Central memory CD4-positive, alpha-beta T cell (primary cell): ENCODE results near the gene MCU.
A peak's percentile ranks its signal among the peaks of the same experiment; 100 is the strongest.
"Not testable (repeated sequence)": the region's sequence is repeated elsewhere in the genome, so short reads cannot be mapped to it uniquely, and the experiment has no call there.

Source experiments
- DNase-seq: peaks from one replicate; pipeline ENCODE4 v3.0.0; 2022

MCU gene

DNA sequence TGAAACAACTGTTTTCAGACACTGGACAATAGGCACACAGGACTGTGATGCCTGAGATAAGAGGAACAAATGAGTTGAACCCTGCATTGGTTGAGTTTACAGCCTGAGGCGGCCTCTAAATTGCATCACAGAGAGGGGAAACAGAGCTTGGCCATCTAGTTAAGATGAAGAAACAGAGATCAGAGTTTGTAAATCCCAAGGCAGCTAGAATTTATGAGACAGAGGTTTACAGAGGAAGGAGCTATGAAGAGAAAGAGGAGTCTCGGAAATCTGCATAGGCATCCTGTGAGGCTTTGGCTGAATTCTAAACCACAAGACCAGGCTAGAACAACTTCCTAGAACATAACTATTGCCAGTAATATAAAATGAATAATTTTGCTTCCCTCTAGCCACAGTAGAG lies 160.6 kb downstream of the MCU start:
- DNase-seq = no peak

DNA sequence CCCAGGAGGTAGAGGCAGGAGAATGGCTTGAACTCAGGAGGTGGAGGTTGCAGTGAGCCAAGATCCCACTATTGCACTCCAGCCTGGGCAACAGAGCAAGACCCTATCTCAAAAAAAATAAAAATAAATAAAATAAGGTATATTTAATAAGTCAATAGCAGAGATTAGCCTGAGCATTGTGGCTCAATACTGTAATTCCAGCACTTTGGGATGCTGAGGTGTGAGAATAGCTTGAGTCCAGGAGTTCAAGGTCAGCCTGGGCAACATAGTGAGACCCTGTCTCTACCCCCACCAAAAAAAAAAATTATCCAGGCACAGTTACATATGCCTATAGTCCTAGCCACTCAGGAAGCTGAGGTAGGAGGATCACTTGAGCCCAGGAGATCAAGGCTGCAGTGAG lies 163.2 kb downstream of the MCU start:
- no peak for DNase-seq

DNA sequence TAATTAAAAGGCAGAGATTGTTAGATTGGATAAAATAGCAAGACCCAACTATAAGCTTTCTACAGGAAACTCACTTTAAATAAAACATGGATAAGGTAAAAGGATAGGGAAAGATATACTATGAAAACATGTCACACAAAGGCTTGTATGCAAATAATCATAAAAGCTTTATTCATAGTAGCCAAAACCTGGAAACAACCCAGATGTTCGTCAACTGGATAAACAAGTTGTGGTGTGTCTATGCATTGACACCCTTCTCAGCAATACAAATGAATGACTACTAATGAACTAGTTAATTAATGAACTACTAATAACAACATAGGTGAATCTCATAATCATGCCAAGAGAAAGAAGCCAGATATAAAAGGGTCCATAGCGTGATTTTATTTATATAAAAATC lies 163.8 kb downstream of the MCU start:
- DNase-seq = no peak

DNA sequence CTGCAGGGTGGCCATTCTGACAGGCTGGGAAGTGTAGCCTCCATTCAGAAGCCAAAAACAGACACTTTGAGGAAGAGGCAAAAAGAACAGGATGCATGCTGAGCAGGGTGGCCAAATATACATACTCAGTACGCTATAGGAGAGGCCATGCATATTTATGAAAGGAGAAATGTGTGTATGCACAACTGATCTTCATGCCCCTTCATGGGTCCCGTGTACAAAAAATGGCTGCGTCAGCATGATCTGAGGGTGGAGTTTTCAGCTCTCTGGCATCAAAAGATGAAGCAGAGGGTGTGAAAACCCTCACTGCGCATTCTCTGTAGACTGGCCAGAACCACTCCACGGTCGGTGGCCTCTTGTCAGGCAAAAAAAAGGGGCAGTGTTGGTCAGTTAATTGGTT lies 166.1 kb downstream of the MCU start:
- DNase-seq = no peak

DNA sequence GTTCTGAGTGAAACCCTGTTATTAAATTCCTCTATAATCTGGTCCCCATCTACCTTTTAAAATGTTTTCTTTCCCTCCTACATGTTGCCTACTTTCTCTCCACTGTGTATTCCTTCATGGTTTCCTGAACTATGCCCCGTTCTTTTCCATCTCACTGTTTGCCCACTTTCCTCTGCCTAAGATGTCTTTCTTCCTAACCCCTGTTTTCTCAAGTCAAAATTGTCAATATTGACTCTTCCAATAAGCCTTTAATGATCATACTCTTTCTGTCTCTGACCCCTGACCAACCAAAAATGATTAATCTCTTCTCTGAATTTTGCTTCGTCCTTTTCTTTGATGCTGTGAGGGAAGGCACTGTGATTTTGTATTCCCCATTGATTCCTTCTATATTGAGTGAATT lies 171.0 kb downstream of the MCU start:
- DNase-seq = no peak

DNA sequence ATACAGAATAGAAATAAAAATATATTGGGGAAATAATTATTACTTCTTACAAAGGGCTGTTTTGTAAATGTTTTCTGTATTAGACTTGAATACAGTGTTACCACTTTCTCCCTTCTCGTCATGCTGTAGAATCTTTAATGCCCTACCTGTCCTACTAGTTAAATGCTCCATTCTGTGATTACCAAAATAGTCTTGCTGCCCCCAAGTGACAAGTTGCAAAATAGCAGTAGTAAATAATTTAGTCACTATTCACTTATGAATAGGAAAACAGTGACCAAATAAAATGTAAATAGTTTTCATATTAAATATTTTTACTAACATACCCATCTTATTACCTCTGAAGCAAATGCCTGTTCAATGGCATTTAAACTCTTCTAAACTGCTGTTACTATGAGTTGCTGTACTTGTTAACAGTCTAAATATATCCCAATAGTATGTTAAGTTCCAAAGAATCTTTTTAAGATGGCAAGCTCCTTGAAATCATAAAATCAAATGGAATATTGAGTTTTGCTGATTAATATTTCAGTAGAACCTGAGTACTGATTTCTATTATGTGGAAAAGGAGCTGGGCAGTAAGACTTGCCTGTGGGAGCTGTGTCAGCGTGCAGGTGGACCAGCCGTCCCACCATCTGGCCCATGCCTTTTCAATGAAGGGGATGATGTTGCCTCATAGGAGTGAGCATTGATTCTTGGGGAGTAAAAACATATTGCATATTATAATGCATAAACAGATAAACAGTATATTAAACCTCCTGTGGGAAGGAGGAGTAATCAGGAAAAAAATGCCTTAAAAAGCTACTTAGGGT lies 183.5 kb downstream of the MCU start:
- DNase-seq = peak; percentile 27

DNA sequence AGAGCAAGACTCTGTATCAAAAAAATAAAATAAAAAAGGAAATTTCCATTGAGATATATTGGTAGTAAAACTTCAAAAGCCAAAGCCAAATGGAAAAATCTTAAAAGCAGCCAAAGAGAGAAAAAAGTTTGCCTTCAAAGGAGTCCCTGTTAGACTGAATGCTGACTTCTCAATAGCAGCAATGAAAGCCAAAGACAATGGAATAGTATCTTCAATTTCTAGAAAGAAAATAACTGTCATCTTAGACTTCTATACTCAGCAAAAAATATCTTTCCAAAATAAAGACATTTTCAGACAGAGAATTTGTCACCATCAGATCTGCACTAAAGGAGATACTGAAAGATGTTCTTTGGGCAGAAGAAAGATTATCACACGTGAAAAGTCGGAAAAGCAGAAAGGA lies 187.3 kb downstream of the MCU start:
- DNase-seq = no peak

DNA sequence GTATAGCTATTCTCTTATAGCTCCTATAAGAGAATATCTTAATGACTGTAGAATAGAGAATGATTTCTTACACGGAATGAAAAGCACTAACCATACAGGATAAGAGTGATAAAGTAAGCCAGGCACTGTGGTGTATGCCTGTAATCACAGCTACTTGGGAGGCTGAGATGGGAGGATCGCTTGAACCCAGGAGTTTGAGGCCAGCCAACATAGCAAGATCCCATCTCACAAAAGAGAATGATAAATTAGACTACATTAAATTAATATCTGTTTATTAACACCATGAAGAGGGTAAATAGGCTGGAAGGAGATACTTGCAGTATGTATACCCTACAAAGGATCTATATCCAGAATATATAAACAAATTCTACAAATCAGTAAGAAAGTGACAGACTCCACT lies 189.3 kb downstream of the MCU start:
- no peak for DNase-seq

DNA sequence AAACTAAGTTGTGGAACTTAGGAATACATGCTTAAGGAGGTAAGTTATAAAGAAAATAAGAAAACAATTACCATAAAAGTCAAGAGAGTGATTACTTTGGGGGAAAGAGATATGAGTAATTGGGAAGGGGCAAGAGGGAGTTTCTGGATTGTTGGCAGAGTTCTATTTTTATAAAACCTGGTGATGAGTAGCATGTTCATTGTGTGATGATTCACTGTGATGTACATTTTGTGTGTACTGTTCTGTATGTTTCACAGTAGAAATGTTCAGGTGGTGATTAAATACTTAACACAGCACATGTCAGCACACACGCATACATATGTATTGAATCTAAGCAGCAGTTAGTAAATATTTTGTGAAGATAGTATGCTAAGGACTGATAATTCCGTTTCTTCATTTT lies 191.9 kb downstream of the MCU start:
- no peak for DNase-seq

DNA sequence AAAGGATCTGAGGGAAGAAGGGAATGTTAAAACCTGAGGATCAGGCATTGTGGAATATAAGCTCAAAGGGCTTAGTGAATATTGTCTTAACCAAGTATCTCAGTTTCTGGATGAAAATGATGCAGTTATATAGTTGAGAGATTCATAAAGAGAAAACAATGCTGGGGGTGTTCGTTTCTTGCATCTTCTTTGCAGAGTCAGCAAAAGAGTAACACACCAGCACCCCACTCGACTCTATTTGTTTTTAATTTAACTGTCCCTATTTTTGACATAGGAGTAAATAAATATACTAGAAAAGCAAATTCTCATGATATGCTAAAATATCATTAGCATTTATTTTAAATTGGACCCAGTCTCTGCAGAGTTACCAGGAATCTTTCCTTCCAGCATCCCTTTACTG lies 194.0 kb downstream of the MCU start:
- no peak for DNase-seq

DNA sequence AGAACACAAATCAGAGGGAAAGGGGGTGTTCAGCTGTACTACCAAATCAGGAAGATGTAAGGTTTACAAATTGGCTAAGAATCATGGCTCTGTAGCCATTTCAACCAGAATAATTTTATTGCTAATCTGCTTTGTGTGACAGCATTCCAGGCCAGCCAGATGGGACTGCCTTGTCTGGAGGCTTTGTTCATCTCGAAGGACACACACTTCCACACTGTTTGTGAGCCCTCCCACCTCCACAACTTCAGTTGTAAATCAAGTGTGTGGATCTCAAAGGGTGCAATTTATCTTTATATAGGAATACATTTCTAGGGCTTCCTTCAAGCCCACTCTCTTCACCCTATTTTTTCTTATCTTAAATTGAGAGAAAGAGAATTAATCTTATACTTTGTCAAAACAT lies 194.7 kb downstream of the MCU start:
- DNase-seq = no peak

DNA sequence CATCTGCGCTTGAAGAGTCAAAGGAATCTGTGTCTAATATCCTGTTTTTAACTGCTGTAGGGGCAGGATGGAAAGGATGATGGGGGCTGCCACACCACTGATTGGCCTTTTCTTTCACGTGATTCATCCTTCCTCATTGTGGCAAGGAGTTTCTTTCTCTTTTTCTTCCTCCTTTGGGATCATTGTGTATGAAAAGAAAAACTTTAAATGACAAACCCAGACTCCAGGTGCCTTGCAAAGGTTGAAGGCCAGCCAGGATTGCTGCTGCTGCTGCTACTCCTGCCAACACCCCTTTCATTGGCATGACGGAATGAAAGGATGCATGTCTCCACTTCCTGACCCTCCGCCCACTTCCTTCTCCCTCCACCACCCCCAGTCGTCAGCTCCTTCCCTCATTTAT lies 195.1 kb downstream of the MCU start:
- DNase-seq = no peak

DNA sequence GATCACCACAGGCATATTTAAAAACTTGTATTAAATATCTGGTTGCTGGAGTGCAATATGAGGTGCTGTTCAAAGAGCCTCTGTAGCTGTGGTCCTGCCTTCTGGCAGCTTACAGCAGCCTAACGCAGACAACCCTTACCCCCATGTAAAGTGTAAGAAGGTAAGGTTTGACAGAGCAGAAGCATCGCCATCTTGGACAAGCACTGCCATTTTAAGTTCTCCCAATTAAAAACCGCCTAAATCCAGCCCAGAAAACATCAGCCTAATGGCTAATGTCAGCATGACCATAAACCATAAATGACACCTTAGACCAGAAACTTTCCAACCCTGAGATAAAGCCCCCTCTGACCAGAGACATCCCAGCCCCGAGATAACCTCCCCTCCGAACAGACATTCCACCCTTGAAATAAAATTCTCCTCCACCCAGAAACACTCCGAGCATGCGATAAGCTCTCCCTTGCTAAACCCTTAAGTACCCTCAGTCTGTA lies 196.3 kb downstream of the MCU start:
- DNase-seq = no peak

DNA sequence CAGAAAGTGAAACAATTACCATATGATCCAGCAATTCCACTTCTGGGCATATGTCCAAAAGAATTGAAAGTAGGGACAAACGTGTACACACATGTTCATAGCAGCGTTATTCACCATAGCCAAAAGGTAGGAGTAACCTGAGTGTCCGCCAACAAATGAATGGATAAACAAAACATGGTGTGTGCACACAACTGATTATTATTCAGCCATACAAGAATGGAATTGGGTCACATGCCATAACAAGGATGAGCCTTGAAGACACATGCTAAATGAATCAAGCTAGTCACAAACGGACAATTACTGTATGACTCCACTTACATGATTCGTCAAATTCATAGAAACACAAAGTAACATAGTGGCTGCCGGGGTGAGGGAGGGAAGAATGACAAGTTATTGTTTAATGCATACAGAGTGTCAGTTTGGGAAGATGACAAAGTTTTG lies 197.5 kb downstream of the MCU start:
- DNase-seq = no peak

DNA sequence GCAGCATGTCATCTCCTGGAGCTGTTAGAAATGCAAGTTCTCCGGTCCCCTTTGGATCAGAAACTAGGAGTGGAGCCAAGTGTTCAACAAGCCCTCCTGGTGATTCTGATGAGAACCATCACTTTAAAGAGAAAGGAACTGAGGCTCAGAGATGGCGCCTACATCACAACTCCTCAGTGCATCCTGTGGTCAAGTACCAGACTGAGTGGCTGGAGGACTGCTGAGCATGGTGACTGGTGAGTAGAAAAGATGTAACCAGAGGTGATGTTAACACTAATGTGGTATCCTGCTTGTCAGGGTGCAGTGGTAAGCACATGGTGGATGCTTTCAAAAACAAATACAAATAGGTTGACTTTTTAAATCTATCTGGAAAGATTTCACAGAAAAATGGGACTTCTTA lies 198.1 kb downstream of the MCU start:
- no peak for DNase-seq

DNA sequence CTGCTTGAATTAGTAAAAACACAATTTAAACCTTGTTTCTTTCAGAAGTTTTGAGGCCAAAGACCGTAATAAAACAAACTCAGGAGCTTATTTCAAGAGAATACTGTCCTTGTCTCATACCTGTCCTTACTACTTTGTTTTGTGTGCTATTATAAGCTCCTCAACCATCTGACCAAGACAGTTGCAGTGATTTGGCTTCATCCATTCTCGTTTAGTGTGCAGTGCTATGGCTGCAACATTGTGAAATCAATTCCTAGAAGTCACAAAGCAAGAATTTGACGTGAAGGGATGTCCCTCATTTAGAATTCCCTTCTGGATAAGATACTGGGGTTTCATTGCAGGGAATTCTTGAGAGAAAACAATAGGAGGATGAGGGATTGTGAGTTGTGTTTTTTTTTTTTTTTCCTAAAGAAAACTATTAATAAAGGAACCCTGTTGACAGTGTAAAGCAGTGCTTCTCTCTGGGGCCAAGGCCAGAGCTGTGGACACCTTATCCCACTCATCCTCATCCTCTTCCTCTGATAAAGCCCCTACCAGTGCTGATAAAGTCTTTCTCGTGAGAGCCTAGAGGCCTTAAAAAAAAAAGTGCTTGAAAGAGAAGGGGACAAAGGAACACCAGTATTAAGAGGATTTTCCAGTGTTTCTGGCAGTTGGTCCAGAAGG lies 201.3 kb downstream of the MCU start, which contains the start of gene OIT3:
Gene OIT3, plus strand, starts transcription at position 604 of the 663 bp plus-strand sequence. CDS start 60 bp downstream, outside the sequence.
- no peak for DNase-seq

DNA sequence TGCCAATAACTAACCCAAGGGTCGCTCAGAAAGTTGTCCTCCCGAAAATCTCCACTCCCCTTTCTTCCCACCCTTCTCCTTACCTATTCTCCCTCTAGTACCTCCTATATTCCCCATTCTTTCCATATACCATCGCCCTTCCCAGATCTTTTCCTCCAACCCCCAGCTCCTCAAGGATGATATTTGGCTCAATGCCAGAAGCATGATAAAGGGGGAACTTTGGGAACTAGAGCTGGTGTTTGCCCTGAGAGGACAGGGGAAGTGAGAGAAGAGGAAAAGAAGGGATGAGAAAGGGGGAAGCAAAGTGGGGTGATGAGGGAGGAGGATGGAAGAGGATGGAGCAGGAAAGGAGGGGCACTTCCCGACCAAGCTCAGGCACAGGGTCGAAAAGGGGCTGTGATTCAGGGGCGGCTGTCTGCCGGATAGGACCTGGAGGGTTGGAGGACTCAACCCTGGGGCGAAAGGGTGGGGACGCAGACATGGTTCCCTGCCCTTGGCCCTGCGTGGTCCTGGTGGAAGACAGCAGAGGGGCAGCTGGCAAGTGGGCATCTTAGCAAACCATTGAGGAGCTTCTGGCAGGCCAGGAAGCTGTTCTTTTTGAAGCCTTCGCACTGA lies 203.4 kb downstream of the MCU start:
- no peak for DNase-seq

DNA sequence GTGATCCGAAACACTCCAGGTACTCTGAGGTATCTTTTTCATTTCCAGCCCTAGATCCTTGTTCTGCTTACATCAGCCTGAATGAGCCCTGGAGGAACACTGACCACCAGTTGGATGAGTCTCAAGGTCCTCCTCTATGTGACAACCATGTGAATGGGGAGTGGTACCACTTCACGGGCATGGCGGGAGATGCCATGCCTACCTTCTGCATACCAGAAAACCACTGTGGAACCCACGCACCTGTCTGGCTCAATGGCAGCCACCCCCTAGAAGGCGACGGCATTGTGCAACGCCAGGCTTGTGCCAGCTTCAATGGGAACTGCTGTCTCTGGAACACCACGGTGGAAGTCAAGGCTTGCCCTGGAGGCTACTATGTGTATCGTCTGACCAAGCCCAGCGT lies 206.7 kb downstream of the MCU start:
- DNase-seq = no peak

DNA sequence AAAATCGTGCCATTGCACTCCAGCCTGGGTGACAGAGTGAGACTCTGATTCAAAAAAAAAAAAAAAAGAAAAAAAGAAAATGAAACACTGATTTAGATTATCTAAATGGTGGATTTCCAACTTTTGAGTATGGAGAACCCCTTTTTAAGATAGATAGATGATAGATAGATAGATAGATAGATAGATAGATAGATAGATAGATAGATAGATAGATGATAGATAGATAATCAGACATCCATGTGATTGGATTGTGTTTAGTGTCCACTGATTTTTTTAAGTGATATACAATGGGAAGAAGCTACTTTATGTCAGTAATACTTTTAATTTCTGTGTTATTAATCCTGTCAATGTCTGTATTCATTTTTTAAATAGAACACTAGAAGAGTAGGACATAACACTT lies 207.6 kb downstream of the MCU start:
- DNase-seq = no peak

DNA sequence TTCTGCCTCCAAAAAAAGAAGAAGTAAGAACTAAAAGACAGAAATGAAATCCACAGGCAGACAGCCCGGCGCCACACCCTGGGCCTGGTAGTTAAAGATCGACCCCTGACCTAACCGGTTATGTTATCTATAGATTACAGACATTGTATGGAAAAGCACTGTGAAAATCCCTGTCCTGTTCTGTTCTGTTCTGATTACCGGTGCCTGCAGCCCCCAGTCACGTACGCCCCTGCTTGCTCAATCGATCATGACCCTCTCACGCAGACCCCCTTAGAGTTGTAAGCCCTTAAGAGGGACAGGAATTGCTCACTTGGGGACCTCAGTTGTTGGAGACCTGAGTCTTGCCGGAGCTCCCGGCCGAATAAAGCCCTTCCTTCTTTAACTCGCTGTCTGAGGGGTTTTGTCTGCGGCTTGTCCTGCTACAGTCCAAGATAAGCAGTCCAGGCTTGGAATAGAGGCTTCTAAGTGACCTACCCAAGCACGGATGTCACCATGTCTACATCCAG lies 212.1 kb downstream of the MCU start:
- DNase-seq = not testable (repeated sequence)

DNA sequence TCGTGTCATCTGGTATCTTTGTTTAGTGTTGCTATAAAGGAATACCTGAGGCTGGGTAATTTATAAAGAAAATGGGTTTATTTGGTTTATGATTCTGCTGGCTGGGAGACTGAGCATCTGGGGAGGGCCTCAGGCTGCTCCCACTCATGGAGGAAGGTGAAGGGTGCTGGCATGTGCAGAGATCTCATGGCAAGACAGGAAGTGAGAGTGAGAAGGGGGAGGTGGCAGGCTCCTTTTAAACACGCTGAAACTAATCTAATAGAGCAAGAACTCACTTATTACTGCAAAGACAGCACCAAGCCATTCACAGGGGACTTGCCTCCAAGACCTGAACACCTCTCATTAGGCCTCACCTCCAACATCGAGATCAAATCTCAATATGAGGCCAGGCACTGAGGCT lies 212.9 kb downstream of the MCU start:
- no peak for DNase-seq

DNA sequence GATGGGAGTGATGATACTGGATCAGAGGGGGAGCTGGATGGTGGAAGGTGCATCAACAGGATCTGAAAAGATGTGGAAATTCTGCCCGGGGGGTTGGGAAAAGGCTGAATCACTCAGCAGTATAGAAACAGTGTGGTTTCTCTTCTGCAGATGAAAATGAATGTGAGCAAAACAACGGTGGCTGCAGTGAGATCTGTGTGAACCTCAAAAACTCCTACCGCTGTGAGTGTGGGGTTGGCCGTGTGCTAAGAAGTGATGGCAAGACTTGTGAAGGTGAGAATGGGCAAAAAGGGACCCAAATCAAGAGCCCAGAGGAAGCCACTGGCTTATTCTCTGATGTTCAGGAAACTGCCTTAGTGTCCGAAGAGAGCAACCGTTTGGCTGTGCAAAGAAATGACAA lies 214.5 kb downstream of the MCU start:
- DNase-seq = no peak

DNA sequence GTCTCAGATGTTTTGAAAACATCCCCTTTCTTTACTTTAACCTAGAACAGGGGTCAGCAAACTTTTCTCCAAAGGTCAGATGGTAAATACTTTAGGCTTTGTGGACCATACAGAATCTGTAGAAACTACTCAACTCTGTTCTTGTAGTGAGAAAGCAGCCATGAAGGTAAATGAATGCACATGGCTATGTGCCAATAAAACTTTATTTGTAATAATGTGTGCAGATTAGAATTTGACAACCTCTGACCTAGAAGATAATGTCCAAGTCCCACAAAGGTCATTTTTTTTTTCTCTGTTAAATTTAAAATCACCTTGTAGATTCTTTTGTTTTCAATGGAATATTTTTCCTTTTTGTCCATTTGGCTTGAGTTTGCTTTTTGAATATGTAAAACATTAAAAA lies 218.8 kb downstream of the MCU start:
- DNase-seq = no peak

DNA sequence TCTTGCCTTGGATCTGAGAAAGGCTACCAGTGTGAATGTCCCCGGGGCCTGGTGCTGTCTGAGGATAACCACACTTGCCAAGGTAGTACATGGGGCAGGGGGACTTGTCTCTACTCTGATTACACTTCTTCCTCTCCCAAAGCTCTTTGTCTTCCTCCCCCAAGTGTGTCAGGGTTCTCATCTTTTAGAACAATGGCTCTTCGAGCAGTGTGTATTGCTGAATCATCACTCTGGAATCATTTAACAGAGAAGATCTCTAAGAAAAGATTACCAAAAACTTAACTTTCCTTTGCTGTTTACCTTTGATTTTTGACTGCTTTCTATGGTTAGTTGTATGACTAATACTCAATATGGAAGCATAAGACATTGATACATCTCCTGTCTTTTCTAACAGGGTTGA lies 219.8 kb downstream of the MCU start:
- DNase-seq = no peak
